GM19239 (cell line): ENCODE results near the gene EPB41L1.

ENCODE experiments used
- DNase-seq: peaks from one replicate; pipeline ENCODE4 v3.0.0; 2011; ENCODE audit warnings: low spot score; ENCODE audit not compliant: insufficient read length
- FAIRE-seq: peaks from 2 replicates; lab custom pipeline; 2011; peaks lifted over from hg19 to GRCh38; lab: Jason Lieb, UNC

The EPB41L1 gene

DNA sequence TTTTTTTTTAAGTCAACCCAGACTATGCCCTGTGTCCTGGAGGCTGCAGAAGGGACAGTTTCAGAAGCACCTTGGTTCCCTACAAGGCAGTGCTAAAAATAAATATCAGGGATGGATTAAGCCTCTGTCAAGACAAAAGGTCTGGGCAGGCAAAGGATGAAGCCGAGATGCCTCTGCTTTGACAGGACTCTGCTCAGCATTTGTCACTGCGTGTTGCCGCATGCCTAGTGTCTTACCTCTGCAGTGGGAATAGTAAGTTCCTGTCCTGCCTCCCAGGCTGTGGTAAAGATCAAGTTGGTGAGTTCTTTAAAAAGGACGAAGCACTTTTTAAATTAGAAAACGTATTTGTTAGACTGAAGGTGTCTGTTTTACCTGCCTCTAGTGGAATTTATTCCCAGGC lies 96.9 kb downstream of the EPB41L1 start:
- FAIRE-seq (no peak), DNase-seq (no peak)

DNA sequence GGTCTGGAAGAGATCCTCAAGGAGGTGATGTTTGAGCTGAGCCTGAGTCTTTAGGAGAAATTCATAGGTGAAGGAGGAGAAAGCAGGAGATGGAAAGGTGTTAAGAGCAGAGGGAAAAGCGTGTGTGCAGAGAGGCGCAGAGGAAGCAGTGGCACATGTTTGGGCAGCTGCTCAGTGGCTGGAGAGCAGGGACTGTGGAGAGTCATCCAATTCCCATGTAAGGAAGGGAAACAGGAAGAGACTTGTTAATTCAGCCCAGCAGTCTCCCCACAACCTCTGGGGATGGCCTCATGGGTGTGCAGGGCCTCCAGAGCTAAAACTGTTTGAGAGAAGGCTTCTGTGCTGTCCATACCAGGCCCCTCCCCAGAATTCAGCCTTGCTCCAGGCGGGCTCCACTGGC lies 98.0 kb downstream of the EPB41L1 start:
- FAIRE-seq = no peak
- no peak for DNase-seq

DNA sequence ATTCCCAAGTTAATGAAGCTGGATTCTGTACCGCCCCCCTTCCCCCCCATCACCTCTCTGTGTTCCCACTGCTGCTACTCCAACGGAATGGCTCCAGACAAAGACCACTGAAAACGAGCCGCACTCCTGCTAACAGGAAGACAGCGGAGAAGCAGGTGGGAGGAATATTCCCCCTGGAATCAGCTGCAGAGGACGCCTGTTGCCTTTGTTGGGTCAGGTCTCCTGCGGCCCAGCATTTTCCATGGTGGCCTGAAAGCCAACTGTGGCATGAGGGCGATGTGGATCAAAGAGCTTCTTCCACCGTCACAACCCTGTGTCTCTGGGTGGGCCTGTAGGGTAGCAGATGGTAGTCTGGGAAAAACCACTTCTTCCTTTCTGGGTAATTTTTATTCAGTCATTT lies 98.5 kb downstream of the EPB41L1 start:
- DNase-seq (no peak), FAIRE-seq (no peak)

DNA sequence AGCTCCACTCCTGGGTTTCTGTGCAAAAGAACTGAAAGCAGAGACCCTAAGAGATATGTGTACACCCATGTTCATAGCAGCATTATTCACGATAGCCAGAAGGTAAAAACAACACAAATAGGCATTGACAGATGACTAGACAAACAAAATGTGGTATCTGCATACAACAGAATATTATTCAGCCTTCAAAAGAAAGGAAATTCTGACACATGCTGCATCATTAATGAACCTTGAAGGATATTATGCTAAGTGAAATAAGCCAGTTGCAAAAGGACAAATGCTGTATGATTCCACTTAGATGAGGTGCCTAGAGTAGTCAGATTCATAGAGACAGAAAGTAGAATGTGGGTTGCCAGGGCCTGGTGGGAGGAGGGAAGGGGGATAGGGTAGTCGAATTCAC lies 99.5 kb downstream of the EPB41L1 start:
- no peak for DNase-seq
- no peak for FAIRE-seq

DNA sequence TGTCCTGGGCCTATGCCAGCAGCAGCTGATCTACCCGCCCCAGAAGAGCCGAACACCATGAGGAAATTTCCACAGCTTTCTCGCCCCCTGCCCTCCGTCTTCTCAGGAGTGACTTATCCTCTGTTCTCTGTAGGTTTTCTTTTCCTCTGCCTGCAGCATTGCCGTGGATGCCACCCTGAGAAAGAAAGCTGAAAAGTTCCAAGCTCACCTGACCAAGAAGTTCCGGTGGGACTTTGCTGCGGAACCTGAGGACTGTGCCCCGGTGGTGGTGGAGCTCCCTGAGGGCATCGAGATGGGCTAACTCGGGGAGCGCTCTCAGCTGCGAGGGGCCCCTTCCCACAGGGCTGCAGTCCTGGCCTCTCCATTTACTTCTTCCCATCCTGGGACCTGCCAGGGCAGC lies 100.9 kb downstream of the EPB41L1 start:
- DNase-seq (no peak), FAIRE-seq (no peak)

DNA sequence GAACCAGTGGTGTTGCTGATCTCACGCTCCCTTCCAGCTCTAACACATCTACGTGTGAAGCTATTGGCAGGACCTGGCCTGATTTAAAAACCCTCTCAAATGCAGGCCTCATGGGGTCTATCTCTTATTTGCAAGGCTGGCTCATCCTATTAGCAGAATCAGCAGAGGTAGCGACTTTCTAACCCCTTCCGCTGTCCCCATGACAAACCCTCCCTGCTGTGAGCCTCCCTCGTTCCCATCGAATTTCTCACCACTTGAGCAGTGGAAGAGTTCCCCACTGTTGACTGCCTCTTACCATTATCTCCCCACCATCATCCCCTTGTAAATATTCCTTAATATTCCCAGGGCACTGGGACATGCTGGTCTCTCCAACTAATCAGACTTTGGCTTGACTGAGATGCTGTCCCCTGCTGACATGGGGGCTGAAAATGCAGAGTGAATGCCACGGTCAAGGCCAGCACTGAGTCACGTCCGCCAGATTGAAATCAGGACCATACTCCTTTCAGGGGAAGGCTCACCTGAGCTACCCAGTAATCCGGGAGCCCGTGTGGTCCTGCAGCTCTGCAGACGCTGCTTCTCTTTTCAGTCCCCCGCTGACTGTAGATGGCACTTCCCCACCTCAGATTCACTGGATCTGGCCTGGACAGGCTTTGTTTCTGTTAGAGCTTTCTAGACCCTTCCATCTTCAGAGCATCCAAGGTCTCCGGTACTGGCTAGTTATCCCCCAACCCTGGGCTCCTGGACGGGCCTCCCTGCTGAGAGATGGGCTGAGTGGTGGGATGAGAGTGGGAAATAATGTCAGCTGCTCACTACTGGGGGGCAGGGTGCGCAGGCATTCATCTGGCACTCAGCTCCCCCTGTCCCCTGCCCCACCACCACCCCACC lies 104.9 kb downstream of the EPB41L1 start:
- FAIRE-seq (no peak), DNase-seq (no peak)

DNA sequence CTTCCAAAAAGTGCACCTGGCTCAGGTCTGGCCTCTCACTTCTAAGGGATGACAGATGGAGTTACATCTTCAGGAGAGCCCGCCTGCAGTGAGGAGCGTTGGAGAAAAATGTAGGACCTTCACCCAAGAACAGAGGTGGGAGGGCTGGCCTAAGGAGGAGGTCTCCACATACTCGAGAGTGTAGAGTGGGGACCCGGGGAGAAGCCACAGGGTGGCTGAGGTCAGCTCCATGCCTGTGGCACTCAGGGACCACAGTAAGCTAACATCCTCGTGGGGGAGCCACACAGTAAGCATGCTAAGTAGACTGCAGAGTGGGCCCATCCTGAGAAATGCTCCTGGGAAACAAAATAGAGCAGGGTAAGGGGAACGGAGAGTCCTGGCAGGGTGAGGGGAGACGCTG lies 105.8 kb downstream of the EPB41L1 start:
- FAIRE-seq = no peak
- DNase-seq = no peak

DNA sequence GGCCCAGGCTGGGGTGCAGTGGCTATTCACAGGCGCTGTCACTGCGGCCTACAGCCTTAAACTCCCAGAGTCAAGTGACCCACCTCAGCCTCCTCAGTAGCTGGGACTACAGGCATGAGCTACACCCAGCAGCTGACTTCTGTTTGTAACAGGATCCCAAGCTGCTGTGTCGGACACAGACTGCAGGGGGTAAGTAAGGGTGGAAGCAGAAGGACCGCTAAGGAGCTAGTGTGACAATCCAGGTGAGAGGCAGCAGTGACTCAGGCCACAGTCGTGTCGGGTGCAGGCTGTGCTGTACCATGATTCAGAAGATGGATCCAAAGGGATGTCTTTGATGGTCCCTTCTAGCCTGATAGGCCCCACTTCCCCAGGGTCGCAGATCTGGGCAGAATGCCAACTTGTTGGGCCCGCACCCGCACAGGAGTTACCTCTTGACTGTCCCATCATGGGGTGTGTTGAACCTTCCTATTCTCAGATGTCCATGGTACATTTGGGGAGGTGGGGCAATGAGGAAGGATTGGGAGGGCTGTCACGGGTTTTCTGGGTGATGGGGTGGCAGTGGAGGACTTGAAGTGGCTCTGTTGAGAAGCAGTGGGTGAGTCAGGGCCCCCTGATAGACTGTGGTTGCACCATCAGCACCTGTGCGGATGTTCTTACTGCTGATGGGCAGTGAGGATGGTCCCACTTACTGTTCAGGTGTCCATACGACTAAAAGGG lies 107.0 kb downstream of the EPB41L1 start:
- FAIRE-seq (no peak), DNase-seq (no peak)

DNA sequence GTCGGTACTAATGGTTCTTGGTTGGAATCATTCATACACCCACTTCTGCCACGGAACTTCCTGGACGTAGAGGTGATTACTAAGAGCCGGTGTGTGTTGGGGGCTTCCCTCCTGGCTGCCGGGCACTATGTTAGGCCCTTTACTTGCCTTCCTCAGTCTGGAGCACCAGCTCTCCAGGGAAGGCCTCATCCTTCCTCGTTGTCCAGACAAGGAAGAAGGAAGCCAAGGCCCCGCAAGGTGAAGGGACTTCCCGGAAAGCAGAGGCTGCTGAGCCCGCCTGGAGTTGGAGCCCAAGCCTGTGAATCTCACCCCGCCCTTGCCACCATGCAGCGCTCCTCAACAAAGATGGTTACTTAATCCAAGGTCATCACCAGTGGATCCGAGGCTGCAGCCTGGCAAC lies 107.9 kb downstream of the EPB41L1 start:
- FAIRE-seq (no peak), DNase-seq (no peak)

DNA sequence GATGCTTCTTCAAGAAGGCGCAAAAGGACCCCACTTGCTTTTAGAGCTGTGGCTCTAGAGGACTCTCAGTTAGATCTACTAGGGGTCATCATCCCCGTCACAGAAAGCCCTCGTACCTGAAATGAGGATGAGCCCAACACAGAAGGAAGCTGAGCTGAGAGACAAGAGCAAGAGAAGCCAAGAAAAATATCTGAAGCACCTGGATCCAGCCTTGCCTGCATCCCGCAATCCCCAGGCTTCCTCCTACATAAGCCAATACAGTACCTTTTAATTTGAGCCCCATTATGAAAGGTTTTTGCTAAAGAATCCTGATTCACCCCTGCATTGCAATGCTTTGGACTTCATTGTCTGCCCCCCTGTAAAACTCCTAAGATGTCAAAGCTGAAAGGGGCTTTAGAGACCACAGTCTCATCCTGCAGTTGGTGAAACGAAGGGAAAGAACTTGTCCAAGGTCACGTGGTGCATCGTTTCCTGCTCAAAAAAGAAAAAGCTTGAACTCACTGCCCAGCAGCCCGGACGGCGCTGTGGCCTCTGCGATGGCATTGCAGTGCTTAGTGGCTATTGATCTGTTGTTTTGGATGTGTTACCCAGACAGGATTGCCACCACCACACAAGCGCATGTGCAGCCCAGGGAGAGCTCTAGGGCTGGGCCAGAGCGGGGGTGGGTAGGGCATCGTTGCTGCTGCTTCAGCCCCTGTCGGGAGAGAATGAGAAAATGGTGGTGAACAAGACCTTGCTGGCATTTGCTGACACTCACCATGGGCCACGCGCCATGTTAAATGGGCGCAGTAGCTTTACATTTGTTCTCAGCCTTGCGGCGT lies 110.1 kb downstream of the EPB41L1 start:
- no peak for FAIRE-seq
- no peak for DNase-seq

DNA sequence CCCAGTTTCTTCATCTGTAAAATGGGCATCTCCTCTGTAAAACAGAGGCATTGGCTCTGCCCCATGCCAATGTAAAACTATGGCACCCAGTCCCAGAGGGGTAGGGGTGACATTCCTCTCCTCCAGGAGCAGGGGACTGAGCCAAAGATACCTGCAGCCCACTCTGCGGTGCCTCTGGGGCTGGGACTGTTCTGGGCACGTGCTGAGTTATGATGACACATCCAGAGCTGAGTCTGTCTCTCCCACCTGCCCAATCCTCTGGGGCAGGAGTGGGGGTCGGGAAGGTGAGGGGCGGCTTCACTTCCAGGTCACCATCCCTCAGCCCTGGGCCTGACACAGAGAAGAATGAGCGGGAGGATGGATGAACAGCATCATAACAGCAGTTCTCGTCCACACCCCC lies 111.6 kb downstream of the EPB41L1 start:
- FAIRE-seq (no peak), DNase-seq (no peak)

DNA sequence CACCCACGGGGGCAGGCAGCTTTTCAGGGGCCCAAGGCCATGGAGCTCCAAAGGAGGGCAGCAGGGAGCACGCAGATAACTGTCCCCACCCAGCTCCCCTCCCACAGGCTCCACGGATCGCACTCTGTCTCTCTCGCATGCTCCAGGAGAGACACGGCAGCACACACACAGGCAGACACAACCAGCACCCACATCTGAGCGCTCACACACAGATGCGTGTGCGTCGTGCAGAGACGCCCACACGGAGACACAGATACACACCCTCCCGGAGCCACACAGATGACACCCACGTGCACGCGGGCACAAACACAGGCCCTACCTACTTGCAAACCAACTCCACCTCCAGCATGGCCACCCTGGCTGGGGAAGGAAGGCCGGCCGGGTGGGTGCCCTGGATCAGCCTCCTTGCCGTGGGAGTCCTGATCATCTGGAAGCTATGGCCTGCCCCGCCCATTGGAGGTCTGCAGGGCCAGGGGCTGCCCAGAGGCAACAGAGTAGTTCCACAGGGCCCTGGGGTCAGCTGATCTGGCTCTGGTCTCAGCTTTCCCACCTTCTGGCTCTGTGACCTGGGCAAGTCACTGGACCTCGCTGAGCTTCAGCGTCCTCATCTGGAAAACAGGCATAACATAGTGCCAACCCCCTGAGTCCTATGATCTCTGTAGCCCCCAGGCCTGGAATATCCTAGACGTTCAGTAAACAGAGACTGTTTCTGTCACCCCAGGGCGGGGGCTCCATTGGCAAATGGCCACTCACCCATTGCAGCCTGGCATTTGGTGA lies 113.3 kb downstream of the EPB41L1 start:
- no peak for DNase-seq
- FAIRE-seq = no peak

DNA sequence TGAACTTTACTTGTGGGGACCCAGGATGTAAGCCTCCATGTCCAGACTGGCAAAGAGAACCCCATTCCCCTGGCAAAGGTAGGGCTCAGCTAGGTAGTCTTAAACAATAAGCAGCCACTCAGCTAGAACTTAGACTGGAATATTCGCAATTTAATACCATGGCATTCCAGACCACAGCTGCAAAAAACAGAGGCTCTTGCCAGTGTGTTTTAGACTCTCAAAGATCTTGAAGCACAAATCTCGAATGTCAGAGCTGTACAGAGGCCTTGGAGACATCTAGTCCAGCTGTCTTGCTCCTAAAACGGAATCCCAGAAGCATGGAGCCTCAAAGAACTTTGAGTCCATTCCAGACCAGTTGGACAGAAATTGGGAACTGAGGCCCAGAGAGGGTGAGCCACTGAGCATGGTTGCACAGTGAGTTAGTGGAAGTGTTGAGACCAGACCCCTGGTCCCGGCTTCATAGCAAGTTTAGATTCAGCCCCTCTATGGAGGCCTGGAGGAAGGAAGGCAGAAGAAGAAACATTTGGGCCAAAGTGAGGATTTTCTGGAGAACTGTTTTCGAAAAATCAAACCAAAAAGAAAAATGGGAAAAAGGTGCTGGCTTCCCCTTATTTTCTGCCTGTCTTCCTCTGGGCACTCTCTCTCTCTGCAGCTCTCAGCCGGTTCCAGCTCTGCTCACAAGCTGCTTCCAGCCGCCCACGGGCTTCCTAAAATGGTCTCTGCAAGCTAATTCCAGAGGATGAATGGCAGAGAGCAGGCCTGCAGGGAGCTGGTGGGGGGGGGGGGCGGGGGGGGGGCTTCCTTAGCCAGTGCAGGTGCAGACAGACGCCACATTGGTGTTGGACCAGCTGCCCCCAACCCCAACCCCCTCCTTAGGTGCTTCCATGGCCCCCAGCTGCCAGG lies 114.2 kb downstream of the EPB41L1 start:
- no peak for FAIRE-seq
- no peak for DNase-seq

DNA sequence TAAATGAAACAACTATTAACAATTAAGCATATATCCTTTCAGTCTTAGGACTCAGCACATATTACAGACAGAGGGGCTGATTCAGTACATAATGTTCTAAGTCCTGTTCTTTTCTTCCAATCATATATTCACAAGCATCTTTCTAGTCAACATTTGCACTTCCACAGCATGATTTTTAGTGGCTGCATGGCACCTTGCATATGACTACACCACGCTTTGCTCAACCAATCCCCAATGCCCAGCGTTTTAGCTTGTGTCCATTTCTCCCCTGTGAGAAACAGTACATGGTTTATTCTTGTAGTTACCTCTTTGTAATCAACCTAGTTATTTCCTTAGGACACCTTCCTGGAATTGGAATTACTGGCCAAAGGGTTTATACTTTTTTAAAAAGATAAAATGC lies 115.0 kb downstream of the EPB41L1 start:
- FAIRE-seq (no peak), DNase-seq (no peak)

DNA sequence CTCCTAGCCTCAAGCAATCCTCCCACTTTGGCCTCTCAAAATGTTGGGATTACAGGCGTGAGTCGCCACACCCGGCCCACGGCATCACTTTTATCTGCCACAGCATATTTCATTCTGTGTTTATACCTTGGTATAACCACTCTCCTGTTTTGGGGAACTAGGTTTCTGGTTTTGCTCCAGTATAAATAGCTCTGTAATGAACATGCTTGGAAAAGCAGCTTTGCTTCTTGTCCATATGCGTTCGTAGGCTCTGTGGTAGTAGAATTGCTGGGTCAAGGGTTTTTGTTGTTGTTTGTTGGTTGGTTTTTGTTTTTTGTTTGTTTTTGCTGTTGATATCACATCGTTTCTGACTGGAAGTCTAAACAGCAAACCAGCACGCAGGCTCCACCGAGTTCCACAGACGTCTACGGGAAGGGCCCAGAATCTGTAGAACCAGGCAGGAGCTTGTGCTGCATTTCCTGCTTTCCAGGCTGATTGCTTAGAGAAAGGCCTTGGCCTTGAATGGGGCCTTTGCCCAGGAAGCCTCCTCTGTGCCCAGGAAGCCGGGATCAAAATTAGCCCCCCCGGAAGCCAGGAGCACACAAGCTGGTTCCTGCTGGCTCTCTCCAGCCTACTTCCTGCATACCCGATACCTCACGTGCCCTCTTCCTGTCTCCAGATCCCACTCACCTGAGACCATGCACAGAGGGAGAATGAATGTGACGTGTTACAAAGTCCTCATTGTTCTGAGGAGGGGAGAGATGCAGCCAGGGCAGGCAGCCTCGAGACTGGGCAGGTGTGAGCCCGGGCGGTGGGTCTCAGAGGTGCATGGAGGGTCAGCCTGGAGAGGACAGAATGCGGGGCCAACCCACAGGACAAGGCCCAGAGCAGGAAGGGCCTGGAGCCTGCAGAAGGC lies 116.5 kb downstream of the EPB41L1 start:
- no peak for FAIRE-seq

DNA sequence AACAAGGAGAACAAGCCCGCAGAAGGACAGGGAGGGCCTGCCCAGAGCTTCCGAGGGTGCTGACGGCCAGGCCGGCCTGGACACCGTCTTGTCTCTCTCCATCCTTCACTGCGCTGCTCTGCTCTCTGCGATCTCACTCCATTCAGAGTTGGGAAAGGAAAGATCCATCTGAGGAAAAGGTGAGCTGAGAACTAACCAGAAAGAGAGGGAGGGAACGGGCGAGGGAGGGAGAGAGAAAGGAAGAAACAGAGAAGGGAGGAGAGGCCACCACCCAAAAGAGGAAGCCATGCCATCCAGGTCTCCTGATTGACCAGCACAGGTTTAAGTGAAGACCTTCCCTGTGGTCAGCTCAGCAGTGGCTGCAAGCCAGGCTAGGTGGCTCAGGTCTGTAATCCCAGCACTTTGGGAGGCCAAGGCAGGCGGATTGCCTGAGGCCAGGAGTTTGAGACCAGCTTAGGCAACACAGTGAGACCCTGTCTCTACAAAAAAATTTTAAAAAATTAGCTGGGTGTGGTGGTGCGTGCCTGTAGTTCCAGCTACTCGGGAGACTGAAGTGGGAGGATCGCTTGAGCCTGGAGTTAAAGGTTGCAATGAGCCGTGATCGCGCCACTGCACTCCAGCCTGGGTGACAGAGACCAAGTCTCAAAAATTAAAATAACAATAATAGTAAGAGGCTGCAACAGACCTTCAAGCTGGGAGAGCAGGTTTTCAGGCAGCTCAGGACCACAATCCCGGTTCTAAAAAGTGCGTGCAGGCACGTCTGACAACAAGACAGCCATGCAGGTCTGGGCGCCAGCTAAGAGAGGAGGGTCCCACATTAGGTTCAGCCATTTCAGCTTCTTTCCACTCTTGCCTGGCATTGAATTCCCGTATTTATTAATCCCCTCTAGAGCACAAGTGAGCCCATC lies 117.4 kb downstream of the EPB41L1 start:
- DNase-seq (no peak), FAIRE-seq (no peak)

More for the DNA sequence above, 116.5 kb downstream of the EPB41L1 start:
- no peak for DNase-seq

DNA sequence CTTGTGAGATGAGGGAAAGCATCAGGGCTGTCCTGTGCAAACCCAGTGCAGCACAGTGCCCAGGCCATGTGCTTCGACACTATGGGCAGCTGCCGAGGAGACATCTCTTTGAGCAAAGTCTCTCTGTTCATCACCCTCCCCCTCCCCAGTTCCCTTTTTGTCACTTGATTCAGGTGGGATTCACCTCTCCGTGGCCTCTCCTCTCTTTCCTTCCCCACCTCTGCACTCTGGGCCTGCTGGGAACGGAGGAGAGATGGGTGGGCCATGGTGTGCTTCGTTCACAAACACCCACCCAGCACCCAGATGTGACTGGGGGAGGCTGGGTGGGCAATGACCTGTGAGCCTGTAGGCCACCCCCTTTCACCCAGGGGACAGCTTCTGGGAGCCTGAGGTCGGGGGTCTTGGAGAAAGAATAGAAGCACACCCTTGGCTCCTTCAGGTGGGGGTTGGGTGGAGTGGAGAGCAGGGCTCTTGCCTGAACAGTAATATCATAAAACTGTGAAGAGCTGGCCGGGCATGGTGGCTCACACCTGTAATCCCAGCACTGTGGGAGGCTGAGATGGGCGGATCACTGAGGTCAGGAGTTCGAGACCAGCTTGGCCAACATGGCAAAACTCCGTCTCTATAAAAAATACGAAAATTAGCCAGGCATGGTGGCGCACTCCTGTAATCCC lies 118.1 kb downstream of the EPB41L1 start:
- FAIRE-seq (no peak), DNase-seq (no peak)
